T-helper 17 cell (primary cell): ENCODE data around the gene E2F2. TPM values are rescaled to one million over a fixed set of nuclear protein-coding genes. Genes with fewer than 3 reads are reported as not detected.
A peak's percentile ranks its signal among the peaks of the same experiment; 100 is the strongest.

Experiments used
- ATAC-seq: fragments of 150-1000 bp; cut with Tn5 transposase; 2 replicates; pipeline ENCODE4 v1.10.0; 2021; ENCODE audit warnings: mild to moderate bottlenecking, moderate library complexity
- DNase-seq, 3 donors: peaks; one replicate each; pipeline versions ENCODE4 v3.0.0 to v3.0.0-alpha.2; 2020 to 2021
- H3K9me3 ChIP-seq: one replicate; pipeline ENCODE4 v1.7.0; 2013; ENCODE audit warnings: low read length, mild to moderate bottlenecking; ENCODE audit not compliant: control insufficient read depth, poor library complexity, severe bottlenecking
- H3K27ac Mint-ChIP-seq: one replicate; pipeline ENCODE4 v1.8.0; 2022; ENCODE audit warnings: mild to moderate bottlenecking, moderate library complexity, mixed read lengths
- H3K27me3 Mint-ChIP-seq: one replicate; pipeline ENCODE4 v1.8.0; 2022; ENCODE audit warnings: mixed read lengths
- H3K36me3 Mint-ChIP-seq: one replicate; pipeline ENCODE4 v1.8.0; 2022; ENCODE audit warnings: low read depth, mixed read lengths
- H3K4me1 Mint-ChIP-seq: one replicate; pipeline ENCODE4 v1.8.0; 2022; ENCODE audit warnings: mild to moderate bottlenecking, mixed read lengths
- H3K4me3 Mint-ChIP-seq: one replicate; pipeline ENCODE4 v1.8.0; 2022; ENCODE audit warnings: mild to moderate bottlenecking, moderate library complexity, mixed read lengths
- total RNA-seq, 4 donors: library from RNA in 2 of 4; stranded (reverse) in 2 of 4; gene quantifications; one replicate each; pipeline ENCODE4 v1.2.3 and lab custom pipeline; 2022 to 2026

Gene E2F2
- total RNA-seq, 2 donors from 2014 or later, result 5.4 TPM

DNA sequence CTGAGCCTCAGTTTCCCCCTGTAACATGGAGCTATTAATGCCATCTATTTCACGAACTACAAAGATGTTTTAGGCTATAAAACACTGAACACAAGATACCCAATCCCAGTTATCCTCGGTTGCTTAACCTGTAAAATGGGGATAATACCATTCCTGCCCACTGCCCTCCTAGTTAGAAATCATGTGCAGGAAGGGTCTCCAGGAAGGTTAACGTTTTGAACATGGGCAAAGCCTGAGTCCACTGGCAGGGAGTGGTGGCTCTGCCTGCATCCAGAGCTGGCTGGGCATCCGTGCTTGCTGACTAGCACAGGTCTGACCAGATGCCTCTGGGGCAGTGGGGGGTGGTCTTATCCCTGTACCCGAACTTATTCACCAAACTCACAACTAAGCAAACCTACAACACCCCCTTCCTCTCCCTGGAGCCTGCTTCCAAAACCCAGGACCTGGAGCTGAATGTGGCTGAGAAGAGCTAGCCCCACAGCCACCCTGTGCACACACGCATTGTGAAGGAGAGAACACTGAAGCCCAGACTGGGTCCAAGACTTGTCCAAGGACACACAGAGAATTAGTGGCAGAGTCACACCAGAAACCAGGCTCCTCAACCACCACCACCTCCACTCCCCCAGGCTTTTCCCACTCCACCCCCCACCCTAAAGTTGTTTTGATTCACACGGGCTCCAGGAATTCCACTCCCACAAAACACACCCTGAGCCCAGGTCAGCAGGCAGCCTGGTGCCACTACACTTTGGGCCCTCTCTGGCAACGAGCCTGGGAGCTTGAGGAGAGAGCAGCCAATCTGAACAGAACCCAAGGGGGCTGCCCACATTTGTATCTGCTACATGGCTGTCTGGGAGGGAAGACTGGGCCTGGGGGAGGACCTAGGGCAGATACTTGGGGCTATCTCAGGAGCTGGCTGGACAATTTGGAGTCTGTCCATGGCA, 1.6 kb downstream of the E2F2 start:
- H3K27ac Mint-ChIP-seq, result peak overlapping the region; percentile 96
- no peaks in the 10 kb centered on the region for H3K27me3 Mint-ChIP-seq
- DNase-seq (no peak), ATAC-seq (no peak)
- H3K4me3 Mint-ChIP-seq, result peak overlapping the region; percentile 83
- H3K9me3 ChIP-seq, result no peaks in the 10 kb centered on the region
- peaks cover 73% of the 10 kb centered on the region for H3K4me1 Mint-ChIP-seq
- no peaks in the 10 kb centered on the region for H3K36me3 Mint-ChIP-seq

DNA sequence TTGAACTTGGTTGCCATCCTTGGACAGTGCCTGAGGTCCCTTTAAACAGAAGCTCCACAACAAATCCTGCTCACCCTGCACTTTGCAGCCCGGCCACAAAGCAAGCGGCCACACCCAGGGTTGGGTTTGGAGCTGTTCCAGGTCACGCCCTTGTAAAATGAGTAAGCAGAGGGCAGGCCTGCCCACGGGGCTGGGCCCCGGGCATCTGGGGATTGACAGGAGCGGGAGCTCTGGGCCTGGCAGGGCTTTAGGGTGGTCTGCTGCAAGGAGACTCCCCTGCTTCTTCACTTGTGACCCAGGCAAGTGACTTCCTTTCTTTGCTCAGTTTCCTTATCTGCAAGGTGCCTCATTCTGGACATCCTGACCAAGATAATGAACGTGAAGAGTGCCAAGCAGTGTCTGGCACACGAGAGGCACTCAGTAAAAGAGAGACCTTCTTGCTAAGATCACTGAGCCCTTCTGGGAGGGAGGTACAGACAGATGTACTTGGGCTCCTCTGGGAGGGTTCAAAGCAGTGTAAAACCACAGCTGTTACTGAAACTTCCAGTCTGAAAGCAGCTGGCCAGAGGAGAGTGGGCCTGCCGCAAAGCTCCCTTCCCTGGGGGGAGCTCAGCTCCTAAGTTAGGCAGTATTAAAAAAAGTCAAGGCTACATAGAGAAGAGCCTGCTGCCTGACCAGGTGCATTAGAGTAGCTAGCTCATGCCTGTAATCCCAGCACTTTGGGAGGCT, 2.6 kb downstream of the E2F2 start:
- Mint-ChIP-seq H3K27me3 (no peaks in the 10 kb centered on the region), H3K4me3 (peak overlapping the region; percentile 83), H3K4me1 (peaks cover 71% of the 10 kb centered on the region), H3K27ac (peak overlapping the region; percentile 96), H3K36me3 (no peaks in the 10 kb centered on the region)
- H3K9me3 ChIP-seq, result no peaks in the 10 kb centered on the region
- DNase-seq, result peak; percentile 53 to 66 (median 55)
- peak; percentile 67 for ATAC-seq

DNA sequence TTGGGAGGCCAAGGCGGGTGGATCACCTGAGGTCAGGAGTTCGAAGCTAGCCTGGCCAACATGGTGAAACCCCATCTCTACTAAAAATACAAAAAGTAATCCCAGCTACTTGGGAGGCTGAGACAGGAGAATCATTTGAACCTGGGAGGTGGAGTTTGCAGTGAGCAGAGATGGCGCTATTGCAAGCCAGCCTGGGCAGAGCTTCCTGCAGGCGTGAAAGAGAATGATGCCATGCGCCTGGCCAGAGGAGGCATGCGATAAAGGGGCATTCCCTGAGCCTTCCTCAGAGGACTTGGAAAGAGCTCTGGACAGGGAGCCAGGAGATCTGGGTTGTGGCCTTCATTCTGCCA, 3.2 kb downstream of the E2F2 start:
- peaks cover 66% of the 10 kb centered on the region for H3K4me1 Mint-ChIP-seq
- ATAC-seq (peak; percentile 27), DNase-seq (no peak)
- no peaks in the 10 kb centered on the region for H3K36me3 Mint-ChIP-seq
- H3K4me3 Mint-ChIP-seq, result peak overlapping the region; percentile 83
- no peaks in the 10 kb centered on the region for H3K9me3 ChIP-seq
- H3K27me3 Mint-ChIP-seq, result no peaks in the 10 kb centered on the region
- H3K27ac Mint-ChIP-seq, result peak overlapping the region; percentile 96

DNA sequence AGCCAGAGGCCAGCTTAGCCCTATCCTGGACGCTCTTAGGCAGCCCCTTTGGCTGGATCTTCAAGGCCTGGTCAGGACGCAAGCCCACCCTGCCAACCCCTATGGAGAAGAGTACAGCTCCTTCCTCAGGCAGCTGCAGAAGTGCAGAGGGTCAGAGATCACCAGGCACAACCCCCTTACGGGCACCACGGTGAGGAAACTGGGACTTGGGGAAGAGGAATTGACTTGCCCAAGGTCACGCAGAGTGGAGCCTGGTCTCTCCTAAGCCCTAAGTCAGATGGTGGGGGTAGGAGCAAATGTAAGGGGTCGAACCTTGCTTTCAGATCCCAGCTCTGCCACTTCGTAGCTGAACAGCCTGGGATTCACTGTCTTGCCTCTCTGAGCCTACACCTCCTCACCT, 3.7 kb downstream of the E2F2 start:
- ATAC-seq (no peak), DNase-seq (no peak)
- Mint-ChIP-seq H3K36me3 (no peaks in the 10 kb centered on the region), H3K4me3 (peak overlapping the region; percentile 89), H3K27ac (peak overlapping the region; percentile 96), H3K27me3 (no peaks in the 10 kb centered on the region), H3K4me1 (peaks cover 63% of the 10 kb centered on the region)
- H3K9me3 ChIP-seq, result no peaks in the 10 kb centered on the region

DNA sequence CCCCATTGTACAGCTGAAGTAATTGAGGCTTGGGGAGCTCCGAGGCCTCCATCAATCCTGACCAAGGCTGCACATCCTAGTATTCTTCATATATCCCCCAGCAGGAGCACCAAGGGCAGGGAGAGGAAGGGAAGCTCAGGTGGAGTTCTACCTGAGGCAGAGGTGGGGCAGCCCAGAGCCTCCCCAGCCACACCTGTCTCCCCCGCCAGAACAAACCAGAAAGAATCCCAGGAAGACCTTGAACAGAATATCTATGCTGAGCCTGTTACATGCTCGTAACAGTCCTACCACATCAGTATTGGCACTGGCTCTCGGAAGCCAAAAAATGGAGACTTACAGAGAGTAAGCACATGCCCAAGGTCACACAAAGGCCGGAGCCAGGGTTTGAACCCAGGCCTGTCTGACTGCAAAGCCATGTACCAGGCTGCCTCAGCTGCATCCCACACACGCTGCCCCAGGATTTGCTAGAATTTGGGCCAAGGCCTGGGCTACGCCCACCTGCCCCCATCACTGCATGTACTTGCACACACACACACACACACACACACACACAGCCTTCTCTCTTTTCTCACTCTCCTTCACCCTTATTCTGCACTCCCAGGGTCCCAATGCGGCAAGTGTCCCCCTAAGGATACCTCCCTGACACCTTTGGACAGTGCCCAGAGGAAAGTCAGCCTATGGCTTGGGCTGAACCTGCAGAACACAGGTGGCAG, 4.5 kb downstream of the E2F2 start:
- Mint-ChIP-seq H3K27me3 (no peaks in the 10 kb centered on the region), H3K4me1 (peaks cover 58% of the 10 kb centered on the region), H3K27ac (peak overlapping the region; percentile 96), H3K4me3 (peak overlapping the region; percentile 89), H3K36me3 (no peaks in the 10 kb centered on the region)
- no peaks in the 10 kb centered on the region for H3K9me3 ChIP-seq
- ATAC-seq, result no peak
- DNase-seq, result no peak

DNA sequence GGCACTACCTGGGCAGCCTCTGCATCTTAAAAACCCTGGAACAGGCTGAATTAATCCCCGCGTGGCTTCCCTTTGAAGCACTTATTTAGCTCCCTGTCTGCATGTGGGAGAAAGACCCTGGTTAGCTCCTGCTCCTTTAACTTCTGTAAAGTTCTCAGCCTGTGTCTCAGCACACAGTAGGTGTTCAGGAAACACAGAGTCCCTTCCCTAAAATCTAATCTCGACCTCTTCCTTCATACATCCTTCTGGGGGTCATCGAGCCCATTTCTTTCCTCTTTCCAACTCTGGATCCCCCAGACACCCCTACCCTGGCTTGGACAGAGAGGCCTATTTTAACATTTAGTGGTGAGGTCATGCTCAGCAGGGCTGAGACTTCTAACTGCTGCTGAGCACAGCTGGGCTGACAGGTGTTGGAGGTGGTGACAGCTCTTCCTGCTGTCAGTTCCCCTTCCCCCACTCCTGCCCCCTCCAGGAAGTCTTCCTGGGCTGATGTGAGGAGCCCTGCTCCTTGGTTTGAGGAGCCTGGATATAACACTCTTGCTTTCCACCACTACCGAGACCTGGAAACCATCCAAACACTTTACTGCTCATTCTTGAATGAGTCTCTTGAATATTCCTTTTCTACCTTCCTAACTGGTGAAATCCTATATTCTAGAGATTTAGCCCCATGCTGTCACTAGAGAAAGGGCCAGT, 5.3 kb downstream of the E2F2 start:
- peak overlapping the region; percentile 96 for H3K27ac Mint-ChIP-seq
- no peaks in the 10 kb centered on the region for H3K36me3 Mint-ChIP-seq
- ATAC-seq (no peak), DNase-seq (no peak)
- H3K4me3 Mint-ChIP-seq, result peak overlapping the region; percentile 89
- H3K9me3 ChIP-seq, result no peaks in the 10 kb centered on the region
- no peaks in the 10 kb centered on the region for H3K27me3 Mint-ChIP-seq
- peaks cover 55% of the 10 kb centered on the region for H3K4me1 Mint-ChIP-seq

DNA sequence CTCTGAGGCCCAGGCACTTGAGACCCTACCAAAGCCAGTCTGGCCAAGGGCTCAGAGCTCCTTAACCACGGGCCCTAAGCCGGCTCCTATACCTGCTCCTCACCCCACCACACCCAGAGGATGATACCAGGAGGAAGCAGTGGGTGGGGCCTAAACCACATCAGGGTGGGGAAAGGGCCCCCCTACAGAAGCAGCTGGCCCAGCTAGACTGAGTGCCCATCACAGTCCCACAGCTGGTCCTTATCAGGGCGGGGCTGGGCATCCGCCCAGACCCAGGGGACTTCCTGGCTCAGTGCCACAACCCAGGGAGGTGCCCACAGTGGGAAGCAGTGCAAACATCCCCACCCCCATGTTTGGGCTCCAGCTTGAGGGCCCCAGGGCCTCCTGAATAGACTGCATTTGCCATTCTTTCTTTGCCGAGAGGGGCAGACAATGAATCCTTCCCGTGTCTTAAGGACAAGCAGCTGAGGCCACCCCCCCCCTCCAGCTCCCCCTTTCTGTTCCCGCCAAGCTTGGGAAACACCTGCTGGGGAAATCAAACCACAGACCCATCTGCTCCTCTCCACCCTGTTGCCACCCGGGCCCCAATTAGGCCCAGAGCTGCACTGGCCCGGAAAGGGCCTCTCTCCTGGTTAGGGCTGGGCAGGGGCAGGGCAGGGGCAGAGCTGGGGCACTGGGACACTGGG, 6.2 kb downstream of the E2F2 start:
- Mint-ChIP-seq H3K36me3 (no peaks in the 10 kb centered on the region), H3K4me1 (peaks cover 52% of the 10 kb centered on the region), H3K27me3 (no peaks in the 10 kb centered on the region), H3K4me3 (peak overlapping the region; percentile 89), H3K27ac (peak overlapping the region; percentile 96)
- DNase-seq, result peak in 2 of 3 donors; percentile 16 to 24
- no peaks in the 10 kb centered on the region for H3K9me3 ChIP-seq
- ATAC-seq, result peak; percentile 52

GRCh38 chr1:23524163-23524562, 6.9 kb downstream of the E2F2 start:
- ATAC-seq (no peak), DNase-seq (no peak)
- peaks cover 46% of the 10 kb centered on the region for H3K4me1 Mint-ChIP-seq
- peak overlapping the region; percentile 89 for H3K4me3 Mint-ChIP-seq
- H3K27me3 Mint-ChIP-seq, result no peaks in the 10 kb centered on the region
- no peaks in the 10 kb centered on the region for H3K9me3 ChIP-seq
- H3K27ac Mint-ChIP-seq, result peak overlapping the region; percentile 96
- no peaks in the 10 kb centered on the region for H3K36me3 Mint-ChIP-seq

- DNase-seq (no peak), ATAC-seq (no peak)
- Mint-ChIP-seq H3K4me3 (no peak overlapping the region), H3K27me3 (no peaks in the 10 kb centered on the region), H3K36me3 (peaks cover 2% of the 10 kb centered on the region), H3K27ac (peak overlapping the region; percentile 96), H3K4me1 (peaks cover 32% of the 10 kb centered on the region)
- H3K9me3 ChIP-seq, result no peaks in the 10 kb centered on the region
Measured at GRCh38 chr1:23522244-23522982, 8.6 kb downstream of the E2F2 start.

DNA sequence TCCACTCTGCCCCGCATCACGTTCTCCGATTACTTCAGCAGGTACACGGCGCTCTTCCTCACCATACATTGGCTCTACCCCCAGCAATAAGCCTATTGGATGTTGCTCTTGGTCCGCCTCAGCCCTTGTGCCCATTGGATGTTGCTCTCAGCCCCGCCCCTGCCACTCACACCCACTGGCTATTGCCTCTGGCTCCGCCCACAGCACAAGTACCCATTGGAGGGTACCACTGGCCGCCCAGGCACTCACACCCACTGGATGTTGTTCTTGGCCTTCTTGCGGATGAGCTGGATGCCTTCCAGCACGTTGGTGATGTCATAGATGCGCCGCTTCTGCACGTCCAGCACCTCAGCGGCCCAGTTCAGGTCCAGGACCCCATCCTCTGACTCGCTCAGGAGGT, 9.4 kb downstream of the E2F2 start:
- ATAC-seq (no peak), DNase-seq (no peak)
- peaks cover 26% of the 10 kb centered on the region for H3K4me1 Mint-ChIP-seq
- H3K36me3 Mint-ChIP-seq, result peaks cover 2% of the 10 kb centered on the region
- peak overlapping the region; percentile 53 for H3K27ac Mint-ChIP-seq
- H3K27me3 Mint-ChIP-seq, result no peaks in the 10 kb centered on the region
- no peaks in the 10 kb centered on the region for H3K9me3 ChIP-seq
- H3K4me3 Mint-ChIP-seq, result no peak overlapping the region

GRCh38 chr1:23517581-23517980, 13.5 kb downstream of the E2F2 start:
- H3K36me3 Mint-ChIP-seq, result peaks cover 2% of the 10 kb centered on the region
- H3K27ac Mint-ChIP-seq, result no peak overlapping the region
- H3K4me3 Mint-ChIP-seq, result no peak overlapping the region

DNA sequence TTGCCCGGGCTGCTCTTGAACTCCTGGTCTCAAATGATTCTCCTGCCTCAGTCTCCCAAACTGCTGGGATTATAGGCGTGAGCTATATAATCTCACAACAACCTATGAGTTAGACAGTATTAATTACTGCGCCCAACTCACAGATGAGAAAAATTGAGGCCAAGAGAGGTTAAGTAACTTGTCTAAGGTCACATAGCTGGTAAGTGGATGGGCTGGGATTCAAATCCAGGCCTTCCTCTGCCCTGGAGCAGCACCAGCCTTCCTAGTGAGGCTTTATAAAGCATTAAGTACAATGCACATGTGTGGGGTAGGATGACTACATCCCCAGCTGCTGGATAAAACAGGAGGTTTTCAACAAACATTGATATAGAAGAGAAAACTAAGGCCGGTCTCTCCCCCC, 15.1 kb downstream of the E2F2 start:
- Mint-ChIP-seq H3K27me3 (no peaks in the 10 kb centered on the region), H3K27ac (no peak overlapping the region), H3K36me3 (peaks cover 2% of the 10 kb centered on the region), H3K4me3 (no peak overlapping the region), H3K4me1 (peaks cover 10% of the 10 kb centered on the region)
- ATAC-seq (no peak), DNase-seq (no peak)
- no peaks in the 10 kb centered on the region for H3K9me3 ChIP-seq

More at GRCh38 chr1:23517581-23517980, 13.5 kb downstream of the E2F2 start:
- no peak for DNase-seq
- Mint-ChIP-seq H3K27me3 (no peaks in the 10 kb centered on the region), H3K4me1 (peaks cover 13% of the 10 kb centered on the region)
- H3K9me3 ChIP-seq, result no peaks in the 10 kb centered on the region
- ATAC-seq, result no peak
